ENCODE results near the gene HSD11B2. TPM values are rescaled to one million over a fixed set of nuclear protein-coding genes. Genes with fewer than 3 reads are reported as not detected.

Gene HSD11B2
- total RNA-seq, 1 donor from 2014 or later, result 8.5 TPM

- DNase-seq (ENCODE audit: extremely low spot score, unreplicated experiment), result no peak
- Mint-ChIP-seq H3K9me3 (no peaks in the 10 kb centered on the region), H3K4me1 (ENCODE audit: unreplicated experiment) (peaks cover 30% of the 10 kb centered on the region), H3K4me3 (no peak overlapping the region), H3K27me3 (peaks cover 47% of the 10 kb centered on the region), H3K27ac (no peak overlapping the region), H3K36me3 (no peaks in the 10 kb centered on the region)
- no peak for TF ChIP-seq CTCF (conservative IDR thresholded peaks at IDR 0.05)
These were observed 4.9 kb upstream of the HSD11B2 start for GRCh38 chr16:67426022-67426421.

- H3K36me3 Mint-ChIP-seq, result no peaks in the 10 kb centered on the region
- DNase-seq (ENCODE audit: extremely low spot score, unreplicated experiment), result no peak
- H3K27me3 Mint-ChIP-seq, result peaks cover 51% of the 10 kb centered on the region
- peaks cover 30% of the 10 kb centered on the region for H3K4me1 Mint-ChIP-seq (ENCODE audit: unreplicated experiment)
- no peak for TF ChIP-seq CTCF (conservative IDR thresholded peaks at IDR 0.05)
- H3K27ac Mint-ChIP-seq, result no peak overlapping the region
- H3K4me3 Mint-ChIP-seq, result no peak overlapping the region
- H3K9me3 Mint-ChIP-seq, result no peaks in the 10 kb centered on the region
These were observed 4.0 kb upstream of the HSD11B2 start for GRCh38 chr16:67426950-67427349.

GRCh38 chr16:67428146-67428731, 2.7 kb upstream of the HSD11B2 start:
- no peak overlapping the region for H3K4me3 Mint-ChIP-seq
- H3K27me3 Mint-ChIP-seq, result peaks cover 56% of the 10 kb centered on the region
- peaks cover 38% of the 10 kb centered on the region for H3K4me1 Mint-ChIP-seq (ENCODE audit: unreplicated experiment)
- H3K9me3 Mint-ChIP-seq, result no peaks in the 10 kb centered on the region
- DNase-seq (ENCODE audit: extremely low spot score, unreplicated experiment), result no peak
- H3K27ac Mint-ChIP-seq, result no peak overlapping the region
- H3K36me3 Mint-ChIP-seq, result no peaks in the 10 kb centered on the region
- TF ChIP-seq CTCF (conservative IDR thresholded peaks at IDR 0.05), result peak; percentile 85

- Mint-ChIP-seq H3K27me3 (peaks cover 49% of the 10 kb centered on the region), H3K4me3 (peak overlapping the region; percentile 76), H3K4me1 (ENCODE audit: unreplicated experiment) (peaks cover 33% of the 10 kb centered on the region), H3K27ac (peak overlapping the region; percentile 66), H3K9me3 (no peaks in the 10 kb centered on the region), H3K36me3 (no peaks in the 10 kb centered on the region)
- TF ChIP-seq CTCF (conservative IDR thresholded peaks at IDR 0.05), result no peak
- no peak for DNase-seq (ENCODE audit: extremely low spot score, unreplicated experiment)
These were observed 1.7 kb upstream of the HSD11B2 start for GRCh38 chr16:67429053-67429798.

GRCh38 chr16:67429799-67430503, 970 bp upstream of the HSD11B2 start:
- Mint-ChIP-seq H3K27ac (peak overlapping the region; percentile 66), H3K4me3 (peak overlapping the region; percentile 86), H3K27me3 (peaks cover 49% of the 10 kb centered on the region), H3K4me1 (ENCODE audit: unreplicated experiment) (peaks cover 27% of the 10 kb centered on the region), H3K36me3 (no peaks in the 10 kb centered on the region), H3K9me3 (no peaks in the 10 kb centered on the region)
- no peak for TF ChIP-seq CTCF (conservative IDR thresholded peaks at IDR 0.05)
- DNase-seq (ENCODE audit: extremely low spot score, unreplicated experiment), result no peak

Data from type B pancreatic cell (in vitro differentiated cells).